Tibial nerve (tissue), 4 donors: ENCODE data around the gene PITX1. TPM values are rescaled to one million over a fixed set of nuclear protein-coding genes. Genes with fewer than 3 reads are reported as not detected.

Experiments
- DNase-seq, 2 donors: peaks; one replicate each; pipeline ENCODE4 v3.0.0-alpha.2; 2019; ENCODE audit warnings: low spot score in 2 of 2
- H3K27ac ChIP-seq, 4 donors: fragments of 200-600 bp; sonication (generic) in 3 of 4; one replicate each; pipeline ENCODE4 v1.5.1; 2017 to 2019; ENCODE audit warnings: mild to moderate bottlenecking in 1 of 4
- H3K27me3 ChIP-seq, 2 donors: fragments of 200-600 bp; sonication (generic) in 1 of 2; one replicate each; pipeline versions ENCODE4 v1.5.1 to v1.6.0; 2017 to 2019
- H3K36me3 ChIP-seq, 3 donors: fragments of 200-600 bp; sonication (generic); one replicate each; pipeline ENCODE4 v1.5.1; 2018 to 2019
- H3K4me1 ChIP-seq, 4 donors: fragments of 200-600 bp; sonication (generic) in 3 of 4; one replicate each; pipeline ENCODE4 v1.5.1; 2017 to 2019
- H3K4me3 ChIP-seq, 4 donors: fragments of 200-600 bp; sonication (generic) in 3 of 4; one replicate each; pipeline ENCODE4 v1.5.1; 2017 to 2019; ENCODE audit warnings: mild to moderate bottlenecking in 1 of 4, moderate library complexity in 1 of 4
- H3K9me3 ChIP-seq, 4 donors: fragments of 200-600 bp; sonication (generic) in 3 of 4; one replicate each; pipeline ENCODE4 v1.5.1; 2017 to 2019
- EP300 ChIP-seq, 2 donors: sonication (generic); formaldehyde crosslinking; IDR thresholded peaks; one replicate each; pipeline ENCODE4 v1.6.1; 2017; ENCODE audit warnings: antibody characterized with exemption in 2 of 2, mild to moderate bottlenecking in 1 of 2
- POLR2A ChIP-seq, 2 donors: fragments of 450-650 bp; IDR thresholded peaks; one replicate each; pipeline ENCODE4 v1.6.1; 2017; ENCODE audit warnings: antibody characterized with exemption in 2 of 2, mild to moderate bottlenecking in 2 of 2, moderate library complexity in 2 of 2
- WGBS, 2 donors: methylation state at CpG; one replicate each; pipeline ENCODE4 v1.1.5; 2018; 5-methylcytosine and 5-hydroxymethylcytosine counted together
- total RNA-seq, 4 donors: library from RNA; depleted of rRNA; stranded (reverse); fragments of >200 nt; gene quantifications; one replicate each; pipeline ENCODE4 v1.1.0, GENCODE V29; 2016
- TF ChIP-seq, protein P1 (sequence below), 5 experiments: fragments of 200-600 bp in 3 of 5; fragments of 450-650 bp in 2 of 5; sonication (generic) in 3 of 5; IDR thresholded peaks; one replicate each; pipeline ENCODE4 v1.5.1; 2016 to 2019; ENCODE audit warnings: antibody characterized with exemption in 5 of 5, mild to moderate bottlenecking in 3 of 5, moderate library complexity in 2 of 5

PITX1 gene
- total RNA-seq, 4 donors from 2014 or later: 1.1 to 5.4 (median 3.0) TPM

DNA sequence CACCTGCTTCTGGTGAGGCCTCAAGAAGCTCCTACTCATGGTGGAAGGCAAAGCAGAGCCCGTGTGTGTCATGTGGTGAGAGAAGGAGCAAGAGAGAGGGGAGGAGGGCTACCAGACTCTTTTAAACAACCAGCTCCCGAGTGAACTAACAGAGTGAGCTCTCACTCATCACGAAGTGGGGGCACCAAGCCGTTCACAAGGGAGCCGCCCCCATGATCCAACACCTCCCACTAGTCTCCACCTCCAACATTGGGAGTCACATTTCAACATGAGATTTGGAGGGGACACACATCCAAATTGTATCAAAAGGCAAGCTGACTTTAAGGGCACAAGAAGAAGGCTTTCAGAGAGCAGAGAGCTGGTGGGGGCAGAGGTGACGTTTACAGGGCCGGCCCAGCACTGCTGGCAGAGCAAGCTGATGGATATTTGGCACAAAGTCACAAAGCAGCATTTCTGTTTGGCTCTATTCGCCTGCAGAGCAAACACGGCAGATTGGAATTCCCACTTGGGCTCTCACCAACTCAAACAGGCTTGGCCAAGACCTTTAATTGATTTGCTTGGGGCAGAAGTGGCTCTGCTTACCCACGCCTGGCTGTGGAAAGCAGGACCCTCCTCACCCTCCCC lies 20.0 kb downstream of the PITX1 start:
- H3K4me1 ChIP-seq: peaks cover 0 to 9% (median 0%) of the 10 kb centered on the region in 4 donors
- TF ChIP-seq POLR2A (IDR thresholded peaks at IDR 0.05): no peak
- TF ChIP-seq, protein P1, sequence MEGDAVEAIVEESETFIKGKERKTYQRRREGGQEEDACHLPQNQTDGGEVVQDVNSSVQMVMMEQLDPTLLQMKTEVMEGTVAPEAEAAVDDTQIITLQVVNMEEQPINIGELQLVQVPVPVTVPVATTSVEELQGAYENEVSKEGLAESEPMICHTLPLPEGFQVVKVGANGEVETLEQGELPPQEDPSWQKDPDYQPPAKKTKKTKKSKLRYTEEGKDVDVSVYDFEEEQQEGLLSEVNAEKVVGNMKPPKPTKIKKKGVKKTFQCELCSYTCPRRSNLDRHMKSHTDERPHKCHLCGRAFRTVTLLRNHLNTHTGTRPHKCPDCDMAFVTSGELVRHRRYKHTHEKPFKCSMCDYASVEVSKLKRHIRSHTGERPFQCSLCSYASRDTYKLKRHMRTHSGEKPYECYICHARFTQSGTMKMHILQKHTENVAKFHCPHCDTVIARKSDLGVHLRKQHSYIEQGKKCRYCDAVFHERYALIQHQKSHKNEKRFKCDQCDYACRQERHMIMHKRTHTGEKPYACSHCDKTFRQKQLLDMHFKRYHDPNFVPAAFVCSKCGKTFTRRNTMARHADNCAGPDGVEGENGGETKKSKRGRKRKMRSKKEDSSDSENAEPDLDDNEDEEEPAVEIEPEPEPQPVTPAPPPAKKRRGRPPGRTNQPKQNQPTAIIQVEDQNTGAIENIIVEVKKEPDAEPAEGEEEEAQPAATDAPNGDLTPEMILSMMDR (IDR thresholded peaks at IDR 0.05): no peak
- TF ChIP-seq EP300 (IDR thresholded peaks at IDR 0.05): no peak
- peaks cover 0 to 8% (median 0%) of the 10 kb centered on the region in 3 donors for H3K36me3 ChIP-seq
- no peaks in the 10 kb centered on the region for H3K9me3 ChIP-seq
- DNase-seq: no peak
- no peak overlapping the region for H3K4me3 ChIP-seq
- no peak overlapping the region for H3K27ac ChIP-seq
- H3K27me3 ChIP-seq: no peaks in the 10 kb centered on the region
- whole genome bisulfite sequencing, 2 donors: 39 to 50% methylated on average over 9 to 10 of the region's 10 CpGs

DNA sequence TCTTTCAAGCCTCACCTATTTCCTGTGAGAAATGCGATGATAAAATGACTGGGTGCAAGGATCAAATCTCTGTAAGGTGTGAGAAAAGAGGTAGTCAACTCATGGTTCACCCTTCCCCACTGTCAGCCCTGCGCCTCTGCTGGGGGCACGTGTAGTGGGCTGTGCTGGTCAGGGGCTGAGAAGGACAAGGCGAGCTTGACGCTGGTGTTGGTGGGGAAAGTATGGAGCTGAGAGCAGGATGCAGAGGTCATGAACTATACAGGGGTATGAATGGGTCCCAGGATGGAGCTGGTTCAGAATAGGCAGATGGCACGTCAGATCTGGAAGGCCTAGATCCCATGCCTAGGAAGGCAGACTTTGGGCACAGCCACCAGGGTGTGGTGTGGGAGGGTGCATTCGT lies 20.6 kb downstream of the PITX1 start:
- DNase-seq: no peak
- H3K9me3 ChIP-seq: no peaks in the 10 kb centered on the region
- TF ChIP-seq POLR2A (IDR thresholded peaks at IDR 0.05): no peak
- TF ChIP-seq, protein P1 (IDR thresholded peaks at IDR 0.05): no peak
- TF ChIP-seq EP300 (IDR thresholded peaks at IDR 0.05): no peak
- H3K4me3 ChIP-seq: no peak overlapping the region
- peaks cover 0 to 9% (median 0%) of the 10 kb centered on the region in 4 donors for H3K4me1 ChIP-seq
- WGBS, 2 donors: 88 to 89% methylated on average over 7 of the region's 7 CpGs
- no peaks in the 10 kb centered on the region for H3K27me3 ChIP-seq
- H3K36me3 ChIP-seq: peaks cover 0 to 12% (median 0%) of the 10 kb centered on the region in 3 donors
- no peak overlapping the region for H3K27ac ChIP-seq

DNA sequence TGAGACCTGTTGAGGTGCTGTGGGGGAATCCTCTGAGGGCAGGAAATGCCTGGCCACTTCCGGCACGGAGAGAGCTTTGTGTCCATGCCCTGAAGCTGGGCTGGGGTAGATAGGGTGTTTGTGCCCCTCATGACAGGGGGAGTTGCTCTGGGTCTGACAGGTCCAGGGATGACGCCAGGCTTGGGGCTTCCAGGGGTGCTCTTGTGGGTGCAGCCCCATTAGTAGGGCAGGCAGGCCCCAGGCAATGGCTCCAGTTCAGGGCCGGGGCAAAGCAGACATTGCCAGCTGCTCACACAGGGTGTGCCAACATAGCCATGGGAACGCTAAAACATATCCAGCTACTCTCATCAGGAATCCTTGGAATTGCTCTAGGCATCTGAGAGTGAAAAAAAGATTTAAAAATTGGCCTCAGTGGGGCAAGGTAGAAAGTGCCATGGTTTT lies 21.1 kb downstream of the PITX1 start:
- Histone ChIP-seq H3K27me3 (no peaks in the 10 kb centered on the region), H3K9me3 (no peaks in the 10 kb centered on the region), H3K27ac (no peak overlapping the region), H3K4me3 (no peak overlapping the region), H3K4me1 (peaks cover 0 to 9% (median 0%) of the 10 kb centered on the region in 4 donors), H3K36me3 (peaks cover 0 to 12% (median 0%) of the 10 kb centered on the region in 3 donors)
- 93 to 96% methylated on average over 4 to 5 of the region's 5 CpGs for WGBS, 2 donors
- TF ChIP-seq POLR2A (IDR thresholded peaks at IDR 0.05) (no peak), EP300 (IDR thresholded peaks at IDR 0.05) (no peak)
- TF ChIP-seq, protein P1 (IDR thresholded peaks at IDR 0.05): no peak
- no peak for DNase-seq

DNA sequence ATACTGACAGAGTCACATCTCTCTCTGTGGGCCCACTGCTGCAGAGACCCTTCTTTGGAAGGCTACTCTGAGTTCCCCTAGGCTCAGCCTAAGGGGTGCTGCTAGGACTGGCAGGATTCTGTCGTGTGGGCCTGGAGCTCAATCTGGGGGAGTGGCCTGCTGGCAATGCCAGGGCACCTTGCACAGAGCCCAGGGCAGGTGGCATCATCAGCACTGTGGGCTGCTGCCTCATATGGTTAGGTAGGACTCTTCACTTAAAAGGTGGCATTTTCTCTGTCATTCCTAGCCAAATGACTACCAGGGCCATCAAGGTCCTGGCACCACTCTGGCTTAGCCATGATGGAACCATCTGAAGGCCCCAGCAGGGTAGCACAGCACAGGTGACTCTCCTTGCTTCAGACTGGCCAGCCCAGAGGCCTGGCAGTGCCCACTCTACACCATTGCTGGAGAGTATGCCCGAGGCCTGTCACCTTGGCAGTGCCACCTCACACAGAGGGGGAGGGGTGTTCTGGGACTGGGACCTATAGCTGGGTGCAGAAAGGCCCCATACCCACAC lies 21.9 kb downstream of the PITX1 start:
- Histone ChIP-seq H3K27ac (no peak overlapping the region), H3K36me3 (peaks cover 0 to 12% (median 0%) of the 10 kb centered on the region in 3 donors), H3K9me3 (no peaks in the 10 kb centered on the region), H3K4me3 (no peak overlapping the region), H3K27me3 (no peaks in the 10 kb centered on the region), H3K4me1 (peaks cover 0 to 9% (median 0%) of the 10 kb centered on the region in 4 donors)
- 100% methylated on average over 2 of the region's 2 CpGs for WGBS, 2 donors
- TF ChIP-seq, protein P1 (IDR thresholded peaks at IDR 0.05): no peak
- DNase-seq: no peak

- H3K9me3 ChIP-seq: no peaks in the 10 kb centered on the region
- TF ChIP-seq, protein P1 (IDR thresholded peaks at IDR 0.05): no peak
- TF ChIP-seq EP300 (IDR thresholded peaks at IDR 0.05): no peak
- no peak for TF ChIP-seq POLR2A (IDR thresholded peaks at IDR 0.05)
- no peak overlapping the region for H3K27ac ChIP-seq
- H3K27me3 ChIP-seq: no peaks in the 10 kb centered on the region
- WGBS, 2 donors: 85 to 92% methylated on average over 3 to 4 of the region's 4 CpGs
- DNase-seq: no peak
- peaks cover 0 to 12% (median 0%) of the 10 kb centered on the region in 3 donors for H3K36me3 ChIP-seq
- H3K4me3 ChIP-seq: no peak overlapping the region
- peaks cover 0 to 9% (median 0%) of the 10 kb centered on the region in 4 donors for H3K4me1 ChIP-seq
Measured at GRCh38 chr5:135011355-135012032, 22.5 kb downstream of the PITX1 start.
